H7 (cell line): ENCODE data around the gene CDIPT. TPM values are rescaled to one million over a fixed set of nuclear protein-coding genes. Genes with fewer than 3 reads are reported as not detected.
"Not testable (repeated sequence)": the region's sequence is repeated elsewhere in the genome, so short reads cannot be mapped to it uniquely, and the experiment has no call there.

Experiments
- DNase-seq: peaks from one replicate; pipeline ENCODE4 v3.0.0; 2012
- H3K27me3 ChIP-seq: 2 replicates; pipeline ENCODE4 v1.6.0; 2011; ENCODE audit warnings: mild to moderate bottlenecking, low read length; ENCODE audit not compliant: control insufficient read depth, insufficient read depth
- H3K36me3 ChIP-seq: replicated peaks from 2 replicates; pipeline ENCODE4 v1.5.1; 2011; ENCODE audit warnings: low read length; ENCODE audit not compliant: control insufficient read depth, insufficient read depth
- H3K4me3 ChIP-seq: 2 replicates; pipeline ENCODE4 v1.5.1; 2011; ENCODE audit warnings: low read depth, mild to moderate bottlenecking, control low read depth, low read length, moderate library complexity; ENCODE audit not compliant: insufficient read depth
- total RNA-seq: library from RNA; depleted of rRNA; stranded (reverse); fragments of >200 nt; shearing (Covaris generic); gene quantifications from 2 replicates; pipeline ENCODE4 v1.2.3, GENCODE V29; 2014

CDIPT gene
- total RNA-seq, 1 experiment from 2014 or later = 91.3 TPM

- DNase-seq = peak; percentile 76
- Histone ChIP-seq H3K36me3 (peaks cover 8% of the 10 kb centered on the region), H3K27me3 (no peaks in the 10 kb centered on the region; the same call in 1 of the 2 replicates), H3K4me3 (peak overlapping the region; percentile 80)
Observed at GRCh38 chr16:29900888-29901606, 38.0 kb upstream of the CDIPT start.

- Histone ChIP-seq H3K4me3 (peak within 1 kb of the TSS; percentile 80), H3K27me3 (no peaks in the 10 kb centered on the region; the same call in 1 of the 2 replicates), H3K36me3 (peaks cover 9% of the 10 kb centered on the region)
- DNase-seq = peak; percentile 97
Observed at GRCh38 chr16:29900102-29900887, 37.3 kb upstream of the CDIPT start, which contains the start of gene ASPHD1. TSS of gene ASPHD1 (plus strand) at chr16:29900488. CDS start at chr16:29900972, 484 bp downstream.

GRCh38 chr16:29899516-29900101 lies 36.6 kb upstream of the CDIPT start, which contains the start of gene SEZ6L2:
TSS of gene SEZ6L2 (minus strand) at chr16:29899550. CDS start at chr16:29899019, 531 bp downstream.
- DNase-seq = peak; percentile 97
- H3K27me3 ChIP-seq = no peaks in the 10 kb centered on the region; the same call in 1 of the 2 replicates

GRCh38 chr16:29898804-29899515 lies 35.9 kb upstream of the CDIPT start:
- DNase-seq = peak; percentile 96
- peak overlapping the region; percentile 80 for H3K4me3 ChIP-seq
- H3K27me3 ChIP-seq = no peaks in the 10 kb centered on the region; the same call in 1 of the 2 replicates
- peaks cover 6% of the 10 kb centered on the region for H3K36me3 ChIP-seq

More at GRCh38 chr16:29899516-29900101, 36.6 kb upstream of the CDIPT start, which contains the start of gene SEZ6L2:
- Histone ChIP-seq H3K4me3 (peak within 1 kb of the TSS; percentile 80), H3K36me3 (peaks cover 6% of the 10 kb centered on the region)

GRCh38 chr16:29898135-29898803 lies 35.2 kb upstream of the CDIPT start:
- DNase-seq = peak; percentile 71
- peak overlapping the region; percentile 80 for H3K4me3 ChIP-seq
- peaks cover 1% of the 10 kb centered on the region for H3K36me3 ChIP-seq
- H3K27me3 ChIP-seq = no peaks in the 10 kb centered on the region; the same call in 1 of the 2 replicates

- Histone ChIP-seq H3K27me3 (no peaks in the 10 kb centered on the region; the same call in 1 of the 2 replicates), H3K36me3 (peaks cover 1% of the 10 kb centered on the region), H3K4me3 (no peak overlapping the region)
- DNase-seq = no peak
Observed at GRCh38 chr16:29897333-29897732, 34.3 kb upstream of the CDIPT start.

- H3K27me3 ChIP-seq = no peaks in the 10 kb centered on the region; the same call in 1 of the 2 replicates
- peaks cover 1% of the 10 kb centered on the region for H3K36me3 ChIP-seq
- H3K4me3 ChIP-seq = no peak overlapping the region
- peak; percentile 61 for DNase-seq
Observed at GRCh38 chr16:29896841-29897240, 33.8 kb upstream of the CDIPT start.

GRCh38 chr16:29894352-29894751 lies 31.3 kb upstream of the CDIPT start:
- peaks cover 1% of the 10 kb centered on the region for H3K36me3 ChIP-seq
- DNase-seq = no peak
- H3K4me3 ChIP-seq = no peak overlapping the region
- H3K27me3 ChIP-seq = no peaks in the 10 kb centered on the region

- H3K36me3 ChIP-seq = peaks cover 1% of the 10 kb centered on the region
- DNase-seq = no peak
- no peak overlapping the region for H3K4me3 ChIP-seq
- no peaks in the 10 kb centered on the region for H3K27me3 ChIP-seq
Observed at GRCh38 chr16:29893553-29893952, 30.5 kb upstream of the CDIPT start.

- Histone ChIP-seq H3K27me3 (no peaks in the 10 kb centered on the region), H3K4me3 (no peak overlapping the region), H3K36me3 (peaks cover 1% of the 10 kb centered on the region)
- no peak for DNase-seq
Observed at GRCh38 chr16:29892458-29892813, 29.4 kb upstream of the CDIPT start.

- Histone ChIP-seq H3K4me3 (no peak overlapping the region), H3K27me3 (no peaks in the 10 kb centered on the region), H3K36me3 (peaks cover 1% of the 10 kb centered on the region)
- no peak for DNase-seq
Observed at GRCh38 chr16:29891525-29892457, 28.8 kb upstream of the CDIPT start.

GRCh38 chr16:29889372-29889771 lies 26.3 kb upstream of the CDIPT start:
- H3K27me3 ChIP-seq, H3K4me3 ChIP-seq, DNase-seq, H3K36me3 ChIP-seq: not testable (repeated sequence)

- Histone ChIP-seq H3K36me3 (peaks cover 2% of the 10 kb centered on the region; the same call in 1 of the 2 replicates), H3K27me3 (no peaks in the 10 kb centered on the region), H3K4me3 (no peak overlapping the region)
- peak; percentile 49 for DNase-seq
Observed at GRCh38 chr16:29883987-29884386, 21.0 kb upstream of the CDIPT start.
